ENCODE results near the gene C12orf54.
"Not testable (repeated sequence)": the region's sequence is repeated elsewhere in the genome, so short reads cannot be mapped to it uniquely, and the experiment has no call there.

Gene C12orf54

GRCh38 chr12:48512855-48513254 lies 30.6 kb downstream of the C12orf54 start:
- DNase-seq, result no peak

GRCh38 chr12:48514728-48515127 lies 32.4 kb downstream of the C12orf54 start:
- DNase-seq, result no peak

GRCh38 chr12:48520381-48520780 lies 38.1 kb downstream of the C12orf54 start:
- DNase-seq, result not testable (repeated sequence)

DNA sequence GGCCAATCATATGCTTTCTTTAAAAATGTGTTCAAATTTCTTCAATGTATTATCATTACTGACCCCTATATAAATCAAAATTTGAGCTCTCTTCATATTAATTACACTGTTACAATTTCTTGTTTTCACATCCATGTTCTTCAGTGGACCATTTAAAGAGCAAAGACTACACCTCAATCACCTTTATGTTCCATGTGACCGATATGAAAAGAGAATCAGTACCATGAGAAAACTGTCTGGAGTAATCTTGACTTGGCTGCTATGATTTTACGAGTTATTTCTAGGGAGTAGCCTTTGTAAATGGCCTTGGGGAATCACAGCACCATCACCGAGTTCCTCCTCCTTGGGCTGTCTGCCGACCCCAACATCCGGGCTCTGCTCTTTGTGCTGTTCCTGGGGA lies 43.0 kb downstream of the C12orf54 start, which contains the start of gene OR8S1:
Gene OR8S1, plus strand, starts transcription at position 301 of the 400 bp plus-strand sequence. Its CDS starts 0 bp downstream, at position 301.
- DNase-seq, result no peak

DNA sequence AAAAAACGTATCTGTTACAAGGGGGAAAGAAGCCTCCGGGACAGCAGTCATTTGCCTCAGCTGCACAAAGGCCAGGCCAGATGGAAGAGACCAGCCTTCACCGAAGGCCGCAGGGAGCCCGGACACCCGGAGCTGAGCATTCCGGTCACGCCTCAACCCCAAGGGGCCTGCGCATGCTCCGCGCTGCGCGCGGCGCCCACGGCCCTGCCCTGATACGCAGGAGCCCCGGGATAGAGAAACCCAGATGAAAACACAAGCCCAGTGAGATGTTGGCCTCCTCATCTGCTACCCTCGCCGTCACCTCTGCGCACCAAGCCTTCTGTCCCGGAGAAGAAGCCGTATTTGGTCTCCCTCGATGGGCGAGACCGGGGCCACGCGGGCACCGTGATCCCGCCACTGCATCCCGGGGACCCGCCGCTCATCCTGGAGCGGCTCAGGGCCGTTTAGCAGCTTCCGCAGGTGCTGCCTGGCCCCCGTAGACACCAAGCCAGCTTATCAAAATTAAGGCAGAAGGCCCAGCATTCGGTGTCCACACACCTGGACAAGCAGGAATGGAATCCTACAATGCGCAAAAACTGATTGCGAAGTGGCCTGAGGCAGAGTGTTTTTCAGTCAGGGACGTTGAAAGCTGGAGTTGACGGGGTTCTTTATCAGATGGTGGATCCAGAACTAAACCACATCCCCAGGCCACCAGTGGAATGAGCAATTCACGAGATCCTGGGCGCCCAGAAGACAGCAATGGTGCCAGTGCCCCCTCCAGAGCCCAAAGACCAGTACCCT lies 45.8 kb downstream of the C12orf54 start:
- DNase-seq, result no peak

- DNase-seq, result no peak
Observed at GRCh38 chr12:48532601-48533000, 50.3 kb downstream of the C12orf54 start.

DNA sequence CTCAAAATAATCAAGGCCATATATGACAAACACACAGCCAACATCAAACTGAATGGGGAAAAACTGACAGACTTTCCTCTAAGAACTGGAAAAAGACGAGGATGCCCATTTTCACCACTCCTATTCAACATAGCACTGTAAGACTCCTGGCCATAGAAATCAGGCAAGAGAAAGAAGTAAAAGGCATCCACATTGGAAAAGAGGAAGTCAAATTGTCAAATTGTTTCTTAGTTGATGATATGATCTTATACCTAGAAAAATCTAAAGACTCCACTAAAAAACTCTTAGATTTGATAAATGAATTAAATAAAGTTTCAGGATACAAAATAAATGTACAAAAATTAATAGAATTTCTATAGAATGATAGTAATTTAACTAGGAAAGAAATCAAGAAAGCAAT lies 54.3 kb downstream of the C12orf54 start:
- no peak for DNase-seq

- peak; percentile 34 for DNase-seq
Observed at GRCh38 chr12:48542300-48542928, 60.1 kb downstream of the C12orf54 start.

DNA sequence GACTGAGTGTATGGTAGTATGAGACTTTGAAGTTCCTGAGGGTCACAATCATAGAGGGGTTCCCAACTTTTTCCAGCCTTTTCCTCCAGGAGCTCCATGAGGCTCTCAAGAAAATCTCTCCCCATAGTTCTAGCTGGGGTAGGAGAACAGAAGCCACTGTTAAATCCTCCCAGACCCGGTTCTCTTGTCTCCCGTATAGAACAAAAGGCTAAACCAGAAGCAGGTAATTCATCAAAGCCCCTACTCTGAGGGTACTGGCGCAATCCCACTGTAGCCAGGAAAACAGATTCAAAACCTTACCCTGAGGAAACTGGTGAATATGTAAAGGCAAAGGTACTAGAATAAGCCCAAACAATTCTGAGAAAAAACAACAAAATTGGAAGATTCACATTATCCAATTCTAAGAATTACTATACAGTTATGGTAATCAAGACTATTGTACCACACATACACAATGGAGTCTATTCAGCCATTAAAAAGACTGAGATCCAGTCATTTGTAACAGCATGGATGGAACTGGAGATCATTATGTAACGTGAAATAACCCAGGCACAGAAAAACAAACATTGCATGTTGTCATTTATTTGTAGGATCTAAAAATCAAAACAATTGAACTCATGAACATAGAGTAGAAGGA lies 63.7 kb downstream of the C12orf54 start:
- DNase-seq, result no peak
